NCI-H526 (cell line): ENCODE data around the gene SENP8.

Source experiments
- DNase-seq, 2 experiments: peaks; one replicate each; lab custom pipeline; 2025; lab: John Stamatoyannopoulos, UW

The SENP8 gene

GRCh38 chr15:72113347-72114031 lies 4.7 kb upstream of the SENP8 start:
- no peak for DNase-seq

- DNase-seq = peak; percentile 19 to 49
These were observed 1.3 kb upstream of the SENP8 start for GRCh38 chr15:72116731-72117485.

GRCh38 chr15:72117486-72118016 lies 652 bp upstream of the SENP8 start:
- peak; percentile 59 to 84 for DNase-seq

GRCh38 chr15:72124218-72124617 lies 6.0 kb downstream of the SENP8 start:
- no peak for DNase-seq

- DNase-seq = no peak
These were observed 9.6 kb downstream of the SENP8 start for GRCh38 chr15:72127724-72128322.

- DNase-seq = no peak
These were observed 10.2 kb downstream of the SENP8 start for GRCh38 chr15:72128359-72128758.

GRCh38 chr15:72130272-72130671 lies 12.1 kb downstream of the SENP8 start:
- DNase-seq = no peak

- DNase-seq = no peak
These were observed 13.7 kb downstream of the SENP8 start for GRCh38 chr15:72131922-72132321.

- no peak for DNase-seq
These were observed 15.0 kb downstream of the SENP8 start for GRCh38 chr15:72133211-72133610.

- no peak for DNase-seq
These were observed 17.5 kb downstream of the SENP8 start for GRCh38 chr15:72135719-72136118.

- peak; percentile 50 to 52 for DNase-seq
These were observed 18.2 kb downstream of the SENP8 start for GRCh38 chr15:72136170-72137051.

GRCh38 chr15:72139667-72140066 lies 21.5 kb downstream of the SENP8 start:
- DNase-seq = no peak

- no peak for DNase-seq
These were observed 21.9 kb downstream of the SENP8 start for GRCh38 chr15:72140088-72140487.

- DNase-seq = no peak
These were observed 23.2 kb downstream of the SENP8 start for GRCh38 chr15:72141171-72142084.

GRCh38 chr15:72146221-72146620 lies 28.0 kb downstream of the SENP8 start:
- no peak for DNase-seq

GRCh38 chr15:72146934-72147333 lies 28.7 kb downstream of the SENP8 start:
- no peak for DNase-seq

GRCh38 chr15:72147418-72147817 lies 29.2 kb downstream of the SENP8 start:
- DNase-seq = no peak

GRCh38 chr15:72153269-72154000 lies 35.2 kb downstream of the SENP8 start:
- DNase-seq = no peak

GRCh38 chr15:72154316-72154715 lies 36.1 kb downstream of the SENP8 start:
- no peak for DNase-seq

GRCh38 chr15:72155003-72155621 lies 36.9 kb downstream of the SENP8 start:
- peak; percentile 2 to 68 for DNase-seq
